Kidney epithelial cell (primary cell): ENCODE results near the gene CDH26. TPM values are rescaled to one million over a fixed set of nuclear protein-coding genes. Genes with fewer than 3 reads are reported as not detected.

Source experiments
- DNase-seq: peaks from one replicate; pipeline ENCODE4 v3.0.0-alpha.2; 2010; ENCODE audit warnings: low read depth
- H3K27me3 ChIP-seq: 2 replicates; pipeline ENCODE4 v1.6.0; 2011; ENCODE audit warnings: low read length; ENCODE audit not compliant: control insufficient read depth, insufficient read depth
- H3K36me3 ChIP-seq: 2 replicates; pipeline ENCODE4 v1.5.1; 2011; ENCODE audit warnings: low read length; ENCODE audit not compliant: control insufficient read depth, insufficient read depth
- H3K4me3 ChIP-seq: 2 replicates; pipeline ENCODE4 v1.5.1; 2011; ENCODE audit warnings: low read depth, mild to moderate bottlenecking, control low read depth, low read length
- CTCF ChIP-seq: IDR thresholded peaks from 2 replicates; pipeline ENCODE4 v1.5.1; 2011; ENCODE audit warnings: mild to moderate bottlenecking, moderate library complexity, low read length, control low read depth, inconsistent platforms; ENCODE audit not compliant: insufficient read depth, poor library complexity, severe bottlenecking
- total RNA-seq: library from RNA; depleted of rRNA; stranded (reverse); fragments of >200 nt; gene quantifications from 2 replicates; pipeline ENCODE4 v1.2.3, GENCODE V29; 2015

The CDH26 gene
- total RNA-seq, 1 donor from 2014 or later, result 0.29 TPM

DNA sequence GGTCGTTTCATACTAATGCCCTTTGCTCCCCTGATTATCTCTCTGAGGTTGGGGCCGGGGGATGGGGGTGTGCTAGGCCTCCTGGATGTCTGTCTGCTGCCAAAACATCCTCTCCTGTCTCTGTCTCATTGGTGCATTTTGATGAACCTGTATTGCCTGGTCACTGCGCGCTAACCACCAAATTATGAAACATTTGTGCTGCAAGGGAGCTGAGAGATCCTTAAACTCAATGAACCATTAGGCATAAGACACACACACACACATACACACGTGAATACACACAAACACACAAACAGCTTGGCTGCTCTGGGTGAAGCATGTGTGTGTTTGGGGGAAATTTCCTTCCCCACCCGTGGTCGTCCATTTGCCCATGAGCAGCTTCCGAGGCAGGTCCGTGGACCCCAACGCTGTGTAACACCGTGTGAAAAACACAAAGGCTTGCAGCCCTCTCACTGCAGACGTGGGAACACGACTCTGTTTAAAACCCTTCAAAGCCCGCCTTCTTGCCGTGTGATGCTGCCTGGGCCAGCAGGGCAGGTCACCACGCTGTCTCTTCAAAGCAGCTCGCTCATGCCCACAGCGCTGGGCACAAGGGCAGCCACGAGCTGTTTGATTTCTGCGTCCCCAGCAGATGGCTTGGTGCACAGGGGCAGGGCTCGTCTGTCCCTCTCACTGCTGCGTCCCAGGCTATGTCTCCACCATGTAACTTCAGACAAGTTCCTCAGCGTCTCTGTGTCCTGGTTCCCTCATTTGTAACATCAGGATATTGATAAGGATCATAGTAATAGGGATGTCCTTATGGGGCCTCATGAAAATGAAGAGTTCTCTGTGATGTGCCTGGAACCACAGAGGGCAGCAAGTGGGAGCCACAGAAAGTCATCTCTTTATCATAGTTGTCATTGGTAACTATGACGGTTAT lies 96.8 kb downstream of the CDH26 start:
- TF ChIP-seq CTCF, result no peak
- DNase-seq, result no peak
- no peak overlapping the region for H3K4me3 ChIP-seq
- H3K36me3 ChIP-seq, result no peaks in the 10 kb centered on the region
- peaks cover 2% of the 10 kb centered on the region for H3K27me3 ChIP-seq

- Histone ChIP-seq H3K27me3 (peaks cover 2% of the 10 kb centered on the region), H3K36me3 (no peaks in the 10 kb centered on the region), H3K4me3 (no peak overlapping the region)
- no peak for TF ChIP-seq CTCF
- no peak for DNase-seq
These were observed 97.5 kb downstream of the CDH26 start for GRCh38 chr20:60055740-60056139.

DNA sequence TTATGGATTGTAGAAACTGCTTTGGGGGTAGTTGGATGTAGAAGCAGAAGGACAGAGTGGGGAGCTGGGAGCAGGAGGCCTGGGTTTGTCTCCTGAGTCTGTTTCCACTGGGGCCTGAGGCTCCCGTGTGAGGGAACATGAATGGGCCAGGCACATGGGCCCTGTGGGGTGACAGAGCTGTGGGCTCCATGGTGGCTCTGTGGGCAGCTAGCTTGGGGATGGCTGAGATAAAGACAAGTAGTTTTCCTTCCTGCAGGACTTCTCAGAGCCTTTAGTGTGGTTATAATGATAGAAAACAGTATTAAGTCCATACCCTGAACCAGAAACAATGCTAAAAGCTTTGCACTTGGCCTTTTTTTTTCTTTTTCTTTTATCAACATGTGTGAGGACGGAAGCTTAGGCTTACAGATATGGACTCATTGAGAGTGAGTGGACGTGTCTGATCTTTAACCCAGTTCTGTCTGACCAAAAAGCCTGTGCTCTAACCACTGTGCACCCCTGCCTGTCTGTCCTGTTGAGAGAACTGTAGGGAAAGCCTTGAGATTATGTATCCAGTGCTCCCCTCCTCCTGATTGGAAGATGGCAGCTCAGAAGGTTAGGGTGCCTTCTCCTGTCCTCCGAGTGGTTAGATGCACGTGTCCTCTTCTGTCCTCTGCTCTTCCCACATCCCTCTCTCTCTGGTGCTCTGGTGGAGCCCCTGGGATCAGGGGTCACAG lies 98.3 kb downstream of the CDH26 start:
- Histone ChIP-seq H3K36me3 (no peaks in the 10 kb centered on the region), H3K4me3 (no peak overlapping the region), H3K27me3 (peaks cover 2% of the 10 kb centered on the region)
- DNase-seq, result no peak
- TF ChIP-seq CTCF, result no peak

DNA sequence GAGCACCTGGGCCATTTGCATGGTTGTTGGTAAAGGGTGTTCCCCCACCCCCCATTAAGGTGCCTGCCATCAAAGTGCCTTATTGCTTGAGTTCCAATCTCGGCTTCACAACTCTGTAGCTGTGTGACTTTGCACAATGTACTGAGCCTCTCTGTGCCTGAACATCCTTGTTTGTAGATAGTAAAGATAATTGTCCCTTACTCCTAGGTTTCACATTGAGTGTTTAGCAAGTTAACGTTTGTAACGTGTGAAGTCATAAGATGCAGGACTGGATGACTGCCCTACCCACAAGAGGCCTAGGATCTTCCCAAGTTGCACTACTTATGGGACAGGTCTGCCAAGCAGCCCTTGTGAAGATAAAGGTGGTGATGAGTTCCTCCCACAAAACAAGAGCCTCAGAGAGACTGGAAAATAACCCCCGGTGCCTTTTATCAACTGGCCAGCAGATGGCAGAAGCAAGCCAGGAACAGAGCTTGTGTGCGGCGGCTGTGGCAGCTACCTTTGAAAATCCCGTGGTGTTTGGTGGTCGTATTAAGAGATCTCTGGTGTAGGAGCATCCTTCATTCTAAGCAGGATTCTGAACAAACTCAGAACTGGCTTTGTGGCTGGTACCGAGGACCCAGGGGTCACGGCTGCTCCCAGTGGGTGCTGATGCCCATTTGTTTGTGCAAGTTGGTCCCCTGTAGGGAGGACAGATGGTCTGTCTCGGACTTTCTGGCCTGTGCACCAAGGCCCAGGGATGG lies 99.1 kb downstream of the CDH26 start:
- DNase-seq, result no peak
- peak; percentile 84 for TF ChIP-seq CTCF
- Histone ChIP-seq H3K4me3 (no peak overlapping the region), H3K36me3 (no peaks in the 10 kb centered on the region), H3K27me3 (peaks cover 2% of the 10 kb centered on the region)

DNA sequence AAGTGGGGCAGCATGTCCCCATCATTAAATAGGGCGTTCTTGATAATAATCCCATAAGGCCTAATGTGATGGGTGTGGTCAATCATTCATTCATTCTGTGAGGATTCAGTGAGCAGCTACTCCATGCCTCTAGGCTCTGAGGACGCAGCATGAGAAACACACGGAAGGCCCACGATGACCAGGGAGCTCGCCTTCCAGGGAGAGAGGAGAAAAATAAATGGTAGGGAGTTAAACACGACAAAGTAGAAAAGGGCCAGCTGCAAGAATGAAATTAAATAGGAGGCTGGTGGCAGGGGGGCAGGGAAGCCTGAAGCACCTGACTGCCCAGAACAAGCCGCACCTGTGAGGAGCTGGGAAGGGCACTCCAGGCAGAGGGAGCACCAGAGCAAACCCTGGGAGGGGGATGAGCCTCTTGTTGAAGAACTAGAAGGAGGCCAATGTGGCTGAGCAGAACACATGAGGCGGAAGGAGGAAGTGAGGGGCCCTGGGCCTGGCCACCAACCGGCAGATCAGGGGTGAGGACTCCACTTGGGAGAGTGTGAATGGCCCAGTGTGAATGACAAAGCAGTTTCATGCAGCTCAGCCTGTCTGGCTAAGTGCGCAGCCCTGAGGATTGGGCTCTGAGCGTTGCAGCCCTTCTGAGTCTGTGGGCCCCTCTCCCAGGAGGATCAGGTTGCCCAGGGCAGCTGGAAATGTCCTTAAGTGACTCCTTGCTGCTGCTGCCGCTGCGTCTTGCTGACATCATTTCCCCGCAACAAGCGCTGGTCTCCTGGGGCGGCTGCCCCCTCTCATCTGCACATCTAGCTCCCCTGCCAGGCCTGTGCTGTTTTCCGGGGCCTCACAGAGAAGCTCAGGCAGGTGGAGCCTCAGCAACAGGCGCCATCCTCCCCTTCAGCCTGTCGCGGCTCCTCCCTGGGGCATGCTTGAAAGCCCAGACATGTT lies 99.9 kb downstream of the CDH26 start:
- no peak for DNase-seq
- no peak overlapping the region for H3K4me3 ChIP-seq
- no peaks in the 10 kb centered on the region for H3K36me3 ChIP-seq
- TF ChIP-seq CTCF, result no peak
- H3K27me3 ChIP-seq, result peaks cover 2% of the 10 kb centered on the region
